NCI-H510A (cell line): ENCODE results near the gene C3orf38.
"Not testable (repeated sequence)": the region's sequence is repeated elsewhere in the genome, so short reads cannot be mapped to it uniquely, and the experiment has no call there.

Experiments used
- DNase-seq: peaks from one replicate; lab custom pipeline; 2025; lab: John Stamatoyannopoulos, UW

Gene C3orf38

DNA sequence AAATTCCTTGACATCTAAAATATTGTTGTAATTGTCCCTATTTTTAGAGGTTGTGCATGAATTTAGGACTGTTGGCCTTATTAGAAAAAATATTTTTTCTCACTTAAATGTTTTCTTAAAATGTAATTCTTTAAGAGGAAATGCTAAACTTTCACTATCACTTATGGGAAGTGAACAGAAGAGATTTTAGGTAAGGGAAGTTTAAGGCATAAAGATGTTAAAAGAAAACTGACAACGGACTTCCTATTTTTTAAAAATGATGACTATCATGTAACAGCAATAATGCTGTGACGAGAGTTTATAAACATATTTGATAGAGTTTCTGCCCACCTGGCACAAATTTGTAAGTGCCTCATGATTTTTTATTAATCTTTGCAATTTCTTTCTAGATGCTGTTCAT is 3.1 kb downstream of the C3orf38 start:
- no peak for DNase-seq

GRCh38 chr3:88166419-88166971 is 16.7 kb downstream of the C3orf38 start:
- DNase-seq, result no peak

GRCh38 chr3:88167173-88167572 is 17.4 kb downstream of the C3orf38 start:
- DNase-seq, result no peak

DNA sequence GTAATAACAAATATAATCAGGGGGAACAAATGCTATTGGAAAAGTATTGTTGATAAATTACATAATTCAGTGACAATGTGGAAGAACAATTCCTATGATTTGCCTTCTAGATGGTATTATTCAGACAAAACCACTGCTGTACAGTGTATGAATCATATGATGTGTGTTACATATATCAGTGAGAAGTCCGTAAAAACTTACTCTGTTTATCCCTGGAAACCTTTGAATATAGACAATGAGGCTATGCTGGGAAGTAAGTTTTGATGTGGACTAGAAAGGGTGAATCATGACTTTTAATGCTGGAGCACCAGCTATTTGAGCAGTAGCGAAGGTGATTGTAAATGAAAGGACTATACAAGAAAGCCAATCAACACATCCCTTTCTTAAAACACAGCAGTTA is 17.9 kb downstream of the C3orf38 start:
- no peak for DNase-seq

DNA sequence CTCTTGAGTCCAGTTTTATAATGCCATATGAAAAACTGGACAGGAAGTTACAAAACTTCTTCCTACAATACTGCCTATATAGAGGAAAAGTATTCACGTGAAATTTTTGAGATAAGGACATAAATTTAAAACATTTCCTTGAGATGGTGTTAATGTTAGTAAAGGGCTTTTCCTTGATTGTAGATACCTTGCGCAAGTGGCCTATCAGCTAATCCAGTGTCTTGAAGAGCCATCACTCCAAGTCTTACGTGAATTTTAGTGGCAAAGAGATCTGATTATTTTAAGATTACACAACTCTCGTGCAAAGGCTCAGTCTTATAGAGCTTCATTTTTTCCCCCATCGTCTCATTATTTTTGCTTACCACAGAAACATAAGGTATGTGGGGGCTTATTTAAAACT is 18.4 kb downstream of the C3orf38 start:
- DNase-seq, result no peak

GRCh38 chr3:88180398-88180999 is 30.7 kb downstream of the C3orf38 start:
- DNase-seq, result no peak

- not testable (repeated sequence) for DNase-seq
Measured at GRCh38 chr3:88182165-88182918, 32.6 kb downstream of the C3orf38 start.

- no peak for DNase-seq
Measured at GRCh38 chr3:88188436-88188835, 38.7 kb downstream of the C3orf38 start.

- no peak for DNase-seq
Measured at GRCh38 chr3:88189361-88189810, 39.6 kb downstream of the C3orf38 start.

DNA sequence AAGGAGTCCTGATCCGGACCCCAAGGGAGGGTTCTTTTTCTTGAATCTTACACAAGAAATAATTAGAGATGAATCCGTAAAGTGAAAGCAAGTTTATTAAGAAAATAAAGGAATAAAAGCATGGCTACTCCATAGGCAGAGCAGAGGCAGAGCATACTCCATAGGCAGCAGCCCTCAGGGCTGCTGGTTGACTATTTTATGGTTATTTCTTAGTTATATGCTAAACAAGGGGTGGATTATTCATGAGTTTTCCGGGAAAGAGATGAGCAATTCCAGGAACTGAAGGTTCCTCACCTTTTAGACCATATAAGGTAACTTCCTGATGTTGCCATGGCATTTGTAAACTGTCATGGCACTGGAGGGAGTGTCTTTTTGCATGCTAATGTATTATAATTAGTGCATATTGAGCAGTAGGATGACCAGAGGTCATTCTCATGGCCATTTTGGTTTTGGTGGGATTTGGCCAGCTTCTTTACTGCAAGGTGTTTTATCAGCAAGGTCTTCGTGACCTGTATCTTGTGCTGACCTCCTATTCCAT is 42.2 kb downstream of the C3orf38 start:
- no peak for DNase-seq

- DNase-seq, result no peak
Measured at GRCh38 chr3:88192631-88193030, 42.9 kb downstream of the C3orf38 start.

DNA sequence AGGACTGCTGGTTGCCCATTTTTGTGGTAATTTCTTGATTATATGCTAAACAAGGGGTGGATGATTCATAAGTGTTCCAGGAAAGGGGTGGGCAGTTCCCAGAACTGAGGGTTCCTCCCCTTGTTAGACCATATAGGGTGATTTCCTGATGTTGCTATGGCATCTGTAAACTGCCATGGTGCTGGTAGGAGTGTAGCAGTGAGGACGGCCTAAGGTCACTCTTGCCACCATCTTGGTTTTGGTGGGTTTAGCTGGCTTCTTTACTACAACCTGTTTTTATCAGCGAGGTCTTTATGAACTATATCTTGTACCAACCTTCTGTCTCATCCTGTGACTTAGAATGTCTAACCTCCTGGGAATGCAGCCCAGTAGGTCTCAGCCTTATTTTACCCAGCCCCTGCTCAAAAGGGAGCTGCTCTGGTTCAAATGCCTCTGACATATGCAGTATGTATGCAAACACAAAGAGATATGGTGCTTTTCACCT is 46.2 kb downstream of the C3orf38 start:
- DNase-seq, result no peak

GRCh38 chr3:88198121-88198520 is 48.4 kb downstream of the C3orf38 start:
- no peak for DNase-seq

- no peak for DNase-seq
Measured at GRCh38 chr3:88203642-88204055, 53.9 kb downstream of the C3orf38 start.
